ENCODE measurements around the gene THADA.

Gene THADA

GRCh38 chr2:43270461-43270860, 325.4 kb downstream of the THADA start:
- Histone ChIP-seq H3K27me3 (ENCODE audit: control insufficient read depth, insufficient read depth, low read length) (no peaks in the 10 kb centered on the region), H3K36me3 (ENCODE audit: control insufficient read depth, insufficient read depth, low read length) (no peaks in the 10 kb centered on the region), H3K9me3 (ENCODE audit: control insufficient read depth, insufficient read depth, low read depth, low read length) (no peaks in the 10 kb centered on the region), H3K4me1 (ENCODE audit: control insufficient read depth, insufficient read depth, low read length) (peaks cover 8% of the 10 kb centered on the region; the same call in 1 of the 2 replicates), H3K4me3 (ENCODE audit: low read depth, low read length) (no peak overlapping the region), H3K27ac (ENCODE audit: low read depth, low read length) (no peak overlapping the region), H3K9ac (ENCODE audit: low read length) (no peak overlapping the region)

- no peaks in the 10 kb centered on the region for H3K27me3 ChIP-seq (ENCODE audit: control insufficient read depth, insufficient read depth, low read length)
- no peak overlapping the region for H3K4me3 ChIP-seq (ENCODE audit: low read depth, low read length)
- peaks cover 8% of the 10 kb centered on the region; the same call in 1 of the 2 replicates for H3K4me1 ChIP-seq (ENCODE audit: control insufficient read depth, insufficient read depth, low read length)
- H3K36me3 ChIP-seq (ENCODE audit: control insufficient read depth, insufficient read depth, low read length), result no peaks in the 10 kb centered on the region
- H3K9me3 ChIP-seq (ENCODE audit: control insufficient read depth, insufficient read depth, low read depth, low read length), result no peaks in the 10 kb centered on the region
- no peak overlapping the region for H3K9ac ChIP-seq (ENCODE audit: low read length)
- H3K27ac ChIP-seq (ENCODE audit: low read depth, low read length), result no peak overlapping the region
These were observed 326.1 kb downstream of the THADA start for GRCh38 chr2:43269706-43270105.

GRCh38 chr2:43269074-43269572, 326.7 kb downstream of the THADA start:
- no peaks in the 10 kb centered on the region for H3K36me3 ChIP-seq (ENCODE audit: control insufficient read depth, insufficient read depth, low read length)
- no peak overlapping the region for H3K9ac ChIP-seq (ENCODE audit: low read length)
- peaks cover 8% of the 10 kb centered on the region; the same call in 1 of the 2 replicates for H3K4me1 ChIP-seq (ENCODE audit: control insufficient read depth, insufficient read depth, low read length)
- H3K27me3 ChIP-seq (ENCODE audit: control insufficient read depth, insufficient read depth, low read length), result no peaks in the 10 kb centered on the region
- H3K4me3 ChIP-seq (ENCODE audit: low read depth, low read length), result no peak overlapping the region
- H3K9me3 ChIP-seq (ENCODE audit: control insufficient read depth, insufficient read depth, low read depth, low read length), result no peaks in the 10 kb centered on the region
- no peak overlapping the region for H3K27ac ChIP-seq (ENCODE audit: low read depth, low read length)

- Histone ChIP-seq H3K9me3 (ENCODE audit: control insufficient read depth, insufficient read depth, low read depth, low read length) (no peaks in the 10 kb centered on the region), H3K4me3 (ENCODE audit: low read depth, low read length) (no peak overlapping the region), H3K27ac (ENCODE audit: low read depth, low read length) (no peak overlapping the region), H3K36me3 (ENCODE audit: control insufficient read depth, insufficient read depth, low read length) (no peaks in the 10 kb centered on the region), H3K27me3 (ENCODE audit: control insufficient read depth, insufficient read depth, low read length) (no peaks in the 10 kb centered on the region), H3K9ac (ENCODE audit: low read length) (no peak overlapping the region), H3K4me1 (ENCODE audit: control insufficient read depth, insufficient read depth, low read length) (peaks cover 8% of the 10 kb centered on the region; the same call in 1 of the 2 replicates)
These were observed 327.5 kb downstream of the THADA start for GRCh38 chr2:43268066-43268953.

- H3K4me3 ChIP-seq (ENCODE audit: low read depth, low read length), result no peak overlapping the region
- H3K9me3 ChIP-seq (ENCODE audit: control insufficient read depth, insufficient read depth, low read depth, low read length), result no peaks in the 10 kb centered on the region
- no peaks in the 10 kb centered on the region for H3K27me3 ChIP-seq (ENCODE audit: control insufficient read depth, insufficient read depth, low read length)
- H3K27ac ChIP-seq (ENCODE audit: low read depth, low read length), result no peak overlapping the region
- H3K4me1 ChIP-seq (ENCODE audit: control insufficient read depth, insufficient read depth, low read length), result peaks cover 8% of the 10 kb centered on the region; the same call in 1 of the 2 replicates
- H3K36me3 ChIP-seq (ENCODE audit: control insufficient read depth, insufficient read depth, low read length), result no peaks in the 10 kb centered on the region
- no peak overlapping the region for H3K9ac ChIP-seq (ENCODE audit: low read length)
These were observed 328.5 kb downstream of the THADA start for GRCh38 chr2:43267381-43267780.

- Histone ChIP-seq H3K4me1 (ENCODE audit: control insufficient read depth, insufficient read depth, low read length) (peaks cover 8% of the 10 kb centered on the region; the same call in 1 of the 2 replicates), H3K9me3 (ENCODE audit: control insufficient read depth, insufficient read depth, low read depth, low read length) (no peaks in the 10 kb centered on the region), H3K4me3 (ENCODE audit: low read depth, low read length) (no peak overlapping the region), H3K27me3 (ENCODE audit: control insufficient read depth, insufficient read depth, low read length) (no peaks in the 10 kb centered on the region), H3K27ac (ENCODE audit: low read depth, low read length) (no peak overlapping the region), H3K9ac (ENCODE audit: low read length) (no peak overlapping the region), H3K36me3 (ENCODE audit: control insufficient read depth, insufficient read depth, low read length) (no peaks in the 10 kb centered on the region)
These were observed 329.1 kb downstream of the THADA start for GRCh38 chr2:43266711-43267111.

GRCh38 chr2:43265421-43265820, 330.4 kb downstream of the THADA start:
- no peak overlapping the region for H3K4me3 ChIP-seq (ENCODE audit: low read depth, low read length)
- no peaks in the 10 kb centered on the region for H3K27me3 ChIP-seq (ENCODE audit: control insufficient read depth, insufficient read depth, low read length)
- H3K9me3 ChIP-seq (ENCODE audit: control insufficient read depth, insufficient read depth, low read depth, low read length), result no peaks in the 10 kb centered on the region
- H3K27ac ChIP-seq (ENCODE audit: low read depth, low read length), result no peak overlapping the region
- no peaks in the 10 kb centered on the region for H3K36me3 ChIP-seq (ENCODE audit: control insufficient read depth, insufficient read depth, low read length)
- no peak overlapping the region for H3K9ac ChIP-seq (ENCODE audit: low read length)
- peaks cover 8% of the 10 kb centered on the region; the same call in 1 of the 2 replicates for H3K4me1 ChIP-seq (ENCODE audit: control insufficient read depth, insufficient read depth, low read length)

- H3K36me3 ChIP-seq (ENCODE audit: control insufficient read depth, insufficient read depth, low read length), result no peaks in the 10 kb centered on the region
- H3K4me3 ChIP-seq (ENCODE audit: low read depth, low read length), result no peak overlapping the region
- H3K27ac ChIP-seq (ENCODE audit: low read depth, low read length), result no peak overlapping the region
- H3K27me3 ChIP-seq (ENCODE audit: control insufficient read depth, insufficient read depth, low read length), result no peaks in the 10 kb centered on the region
- H3K9me3 ChIP-seq (ENCODE audit: control insufficient read depth, insufficient read depth, low read depth, low read length), result no peaks in the 10 kb centered on the region
- H3K9ac ChIP-seq (ENCODE audit: low read length), result no peak overlapping the region
- H3K4me1 ChIP-seq (ENCODE audit: control insufficient read depth, insufficient read depth, low read length), result peaks cover 8% of the 10 kb centered on the region; the same call in 1 of the 2 replicates
These were observed 330.8 kb downstream of the THADA start for GRCh38 chr2:43265001-43265400.

GRCh38 chr2:43262951-43263350, 332.9 kb downstream of the THADA start:
- Histone ChIP-seq H3K4me3 (ENCODE audit: low read depth, low read length) (no peak overlapping the region), H3K27me3 (ENCODE audit: control insufficient read depth, insufficient read depth, low read length) (no peaks in the 10 kb centered on the region), H3K4me1 (ENCODE audit: control insufficient read depth, insufficient read depth, low read length) (no peaks in the 10 kb centered on the region; the same call in 1 of the 2 replicates), H3K36me3 (ENCODE audit: control insufficient read depth, insufficient read depth, low read length) (no peaks in the 10 kb centered on the region), H3K9me3 (ENCODE audit: control insufficient read depth, insufficient read depth, low read depth, low read length) (no peaks in the 10 kb centered on the region), H3K9ac (ENCODE audit: low read length) (no peak overlapping the region), H3K27ac (ENCODE audit: low read depth, low read length) (no peak overlapping the region)

- H3K9me3 ChIP-seq (ENCODE audit: control insufficient read depth, insufficient read depth, low read depth, low read length), result no peaks in the 10 kb centered on the region
- H3K36me3 ChIP-seq (ENCODE audit: control insufficient read depth, insufficient read depth, low read length), result no peaks in the 10 kb centered on the region
- no peak overlapping the region for H3K9ac ChIP-seq (ENCODE audit: low read length)
- no peaks in the 10 kb centered on the region for H3K27me3 ChIP-seq (ENCODE audit: control insufficient read depth, insufficient read depth, low read length)
- no peak overlapping the region for H3K27ac ChIP-seq (ENCODE audit: low read depth, low read length)
- H3K4me1 ChIP-seq (ENCODE audit: control insufficient read depth, insufficient read depth, low read length), result no peaks in the 10 kb centered on the region; the same call in 1 of the 2 replicates
- H3K4me3 ChIP-seq (ENCODE audit: low read depth, low read length), result no peak overlapping the region
These were observed 333.6 kb downstream of the THADA start for GRCh38 chr2:43262239-43262638.

- Histone ChIP-seq H3K9me3 (ENCODE audit: control insufficient read depth, insufficient read depth, low read depth, low read length) (no peaks in the 10 kb centered on the region), H3K27ac (ENCODE audit: low read depth, low read length) (no peak overlapping the region), H3K4me3 (ENCODE audit: low read depth, low read length) (no peak overlapping the region), H3K9ac (ENCODE audit: low read length) (no peak overlapping the region), H3K27me3 (ENCODE audit: control insufficient read depth, insufficient read depth, low read length) (no peaks in the 10 kb centered on the region), H3K4me1 (ENCODE audit: control insufficient read depth, insufficient read depth, low read length) (no peaks in the 10 kb centered on the region), H3K36me3 (ENCODE audit: control insufficient read depth, insufficient read depth, low read length) (no peaks in the 10 kb centered on the region; the same call in 1 of the 2 replicates)
These were observed 336.3 kb downstream of the THADA start for GRCh38 chr2:43259512-43259911.
